Heart left ventricle (tissue), 16 donors: ENCODE data around the gene DOK5. TPM values are rescaled to one million over a fixed set of nuclear protein-coding genes. Genes with fewer than 3 reads are reported as not detected.

Source experiments
- ATAC-seq, 4 donors: fragments of 200-7000 bp; cut with Tn5 transposase; one replicate each; pipeline ENCODE4 v1.9.1; 2020 to 2022; ENCODE audit warnings: moderate library complexity in 4 of 4, mild to moderate bottlenecking in 3 of 4, moderate number of reproducible peaks in 1 of 4
- DNase-seq, 5 donors: peaks; one replicate each; pipeline ENCODE4 v3.0.0-alpha.2; 2020
- H3K27ac ChIP-seq, 12 donors: fragments of 200-600 bp; sonication (generic) in 4 of 12; one replicate each; pipeline versions ENCODE4 v1.5.0 to v1.8.0; 2016 to 2022; ENCODE audit warnings: mild to moderate bottlenecking in 2 of 12
- H3K27me3 ChIP-seq, 9 donors: fragments of 200-600 bp; sonication (generic) in 2 of 9; one replicate each; pipeline versions ENCODE4 v1.5.1 to v1.8.0; 2016 to 2022; ENCODE audit warnings: mild to moderate bottlenecking in 3 of 9
- H3K36me3 ChIP-seq, 9 donors: fragments of 200-600 bp; sonication (generic) in 2 of 9; one replicate each; pipeline versions ENCODE4 v1.5.0 to v1.8.0; 2018 to 2022; ENCODE audit warnings: mild to moderate bottlenecking in 2 of 9
- H3K4me1 ChIP-seq, 12 donors: fragments of 200-600 bp; sonication (generic) in 4 of 12; one replicate each; pipeline versions ENCODE4 v1.5.0 to v1.8.0; 2016 to 2022; ENCODE audit warnings: mild to moderate bottlenecking in 3 of 12
- H3K4me3 ChIP-seq, 12 donors: fragments of 200-600 bp; sonication (generic) in 4 of 12; one replicate each; pipeline versions ENCODE4 v1.5.0 to v1.8.0; 2017 to 2022; ENCODE audit warnings: mild to moderate bottlenecking in 9 of 12, moderate library complexity in 4 of 12
- H3K9me3 ChIP-seq, 12 donors: fragments of 200-600 bp; sonication (generic) in 4 of 12; one replicate each; pipeline versions ENCODE4 v1.5.0 to v1.8.0; 2016 to 2022; ENCODE audit warnings: mild to moderate bottlenecking in 1 of 12
- CTCF ChIP-seq, 12 donors: fragments of 200-600 bp; sonication (generic) in 4 of 12; IDR thresholded peaks; one replicate each; pipeline versions ENCODE4 v1.5.0 to v1.8.0; 2018 to 2022; ENCODE audit warnings: antibody characterized with exemption in 12 of 12, mild to moderate bottlenecking in 5 of 12
- POLR2A ChIP-seq, 2 donors: fragments of 450-650 bp; IDR thresholded peaks; one replicate each; pipeline ENCODE4 v1.6.1; 2017; ENCODE audit warnings: antibody characterized with exemption in 2 of 2, mild to moderate bottlenecking in 2 of 2, moderate library complexity in 2 of 2
- WGBS, 4 donors: extraction: QIAGEN DNeasy Blood & Tissue Kit in 2 of 4; methylation state at CpG; one replicate each; pipeline versions ENCODE4 v1.1.5 to v1.1.7; 2013 to 2018; 5-methylcytosine and 5-hydroxymethylcytosine counted together
- intact Hi-C, 10 donors: fragments of 100-400 bp; cut with DNase I; formaldehyde crosslinking; loops; one replicate each; pipeline versions ENCODE4 v1.11.1 to v1.14.2; 2022
- polyA plus RNA-seq, 2 donors: library from polyadenylated mRNA; stranded (reverse); fragments of 200-250 nt; gene quantifications; one replicate each; pipeline ENCODE4 v1.2.3, GENCODE V29; 2013
- total RNA-seq, 9 donors: library from RNA; depleted of rRNA in 2 of 9; stranded (reverse); fragments of >200 nt in 2 of 9; fragmentation: NEBNext Ultra II Directional in 3 of 9; extraction: Animal tissue kit (Norgen Biotek cat#: 25700) in 3 of 9; gene quantifications; one replicate each; pipeline versions ENCODE4 v1.1.0 to v1.2.4, GENCODE V29; 2016 to 2023
- donor health status: ischemic (EF 13 %, LVEDD 7.1; RV severe dilation, severe dysfunction).
- donor health status: healthy with polysubstance abuse.
- donor health status: DM: no; HTN: yes; CAD: no.
- donor health status: DM: no; HTN: no; CAD: no.
- donor health status: ischemic (EF 25% LVEDD 6.9; RV normal size, moderate dysfunction).
- donor health status: ischemic (EF 25% LVEDD 5.7; RV mildly dilated, moderate dysfunction).
- donor health status: healthy.
- donor health status: DM: yes; HTN: yes; CAD: no.
- donor health status: ischemic (EF 35%, LVEDD 5.7; RV mildly dilated, moderate dysfunction).
- donor health status: nonischemic (EF 11% LVEDD 7.7; RV severe dilation, severe dysfunction).
- donor health status: DM: yes; HTN: yes; CAD: no.
- donor health status: PGD.
- donor health status: ischemic (EF 29% LVEDD 5.4; RV normal size, mild dysfunction).
- donor health status: nonischemic (EF 23%, LVEDD 6.1; RV moderate dilation, normal function).

Gene DOK5
- total and polyA plus RNA-seq, 11 donors = 3.4 to 23.5 (median 6.4) TPM

DNA sequence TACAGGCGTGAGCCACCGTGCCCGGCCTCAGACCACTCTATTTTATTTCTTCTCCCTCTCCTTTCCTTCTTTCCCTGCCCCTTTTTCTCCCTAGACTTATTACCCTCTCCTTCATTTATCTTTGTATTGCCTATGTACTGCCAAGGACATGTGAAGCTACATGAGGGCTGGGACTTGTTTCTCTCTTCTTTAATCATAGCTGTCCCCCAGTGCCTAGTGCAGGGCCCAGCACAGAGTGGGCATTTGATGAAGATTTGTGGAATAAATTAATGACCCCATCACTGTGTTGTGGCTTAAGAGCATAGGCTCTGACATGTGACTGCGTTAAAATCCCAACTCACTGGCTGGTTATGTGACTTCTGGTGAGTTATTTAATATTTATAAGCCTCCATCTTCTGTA, 6.0 kb downstream of the DOK5 start:
- intact Hi-C loops = no loop called here
- 92 to 98% (median 95%) methylated on average over 4 of the region's 4 CpGs for WGBS, 4 donors

GRCh38 chr20:54485631-54486030, 10.2 kb downstream of the DOK5 start:
- no peaks in the 10 kb centered on the region for H3K9me3 ChIP-seq
- WGBS, 4 donors = 81 to 89% (median 87%) methylated on average over 8 of the region's 8 CpGs
- no peak overlapping the region for H3K27ac ChIP-seq
- no peak for TF ChIP-seq POLR2A (IDR thresholded peaks at IDR 0.05)
- no peak for TF ChIP-seq CTCF (IDR thresholded peaks at IDR 0.05)
- no peaks in the 10 kb centered on the region for H3K27me3 ChIP-seq
- ATAC-seq = no peak
- H3K4me1 ChIP-seq = peaks cover 0 to under 1% (median 0%) of the 10 kb centered on the region in 12 donors
- H3K36me3 ChIP-seq = no peaks in the 10 kb centered on the region
- H3K4me3 ChIP-seq = no peak overlapping the region
- no peak for DNase-seq
- intact Hi-C loops = no loop called here

More for the DNA sequence above, 6.0 kb downstream of the DOK5 start:
- peaks cover 0 to 16% (median 0%) of the 10 kb centered on the region in 9 donors for H3K27me3 ChIP-seq
- no peak overlapping the region for H3K4me3 ChIP-seq
- DNase-seq (no peak), ATAC-seq (no peak)
- no peaks in the 10 kb centered on the region for H3K36me3 ChIP-seq
- H3K4me1 ChIP-seq = peaks cover 0 to 20% (median 2%) of the 10 kb centered on the region in 12 donors
- H3K9me3 ChIP-seq = no peaks in the 10 kb centered on the region
- no peak overlapping the region for H3K27ac ChIP-seq
- TF ChIP-seq POLR2A (IDR thresholded peaks at IDR 0.05) (no peak), CTCF (IDR thresholded peaks at IDR 0.05) (no peak)

DNA sequence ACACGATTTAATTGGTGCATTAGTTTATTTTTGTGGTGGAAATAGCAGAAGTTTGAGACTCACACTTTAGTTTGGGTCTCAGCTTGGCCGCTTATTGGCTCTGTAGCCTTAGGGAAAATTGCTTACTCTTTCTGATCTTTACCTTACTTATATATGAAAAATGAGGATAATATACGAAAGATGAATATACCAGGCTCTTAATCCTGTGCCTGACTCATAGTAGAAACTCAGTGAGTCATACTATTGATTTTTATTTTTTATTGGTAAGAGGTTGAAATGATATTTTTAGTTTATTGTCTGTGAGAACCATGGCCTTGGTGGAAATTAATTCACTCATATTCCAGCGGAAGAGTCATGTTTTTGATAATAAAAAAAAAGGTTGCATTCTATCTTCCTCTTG, 11.2 kb downstream of the DOK5 start:
- H3K36me3 ChIP-seq = no peaks in the 10 kb centered on the region
- WGBS, 4 donors = 85 to 93% (median 87%) methylated on average over 4 of the region's 4 CpGs
- H3K4me3 ChIP-seq = no peak overlapping the region
- DNase-seq (no peak), ATAC-seq (no peak)
- H3K27me3 ChIP-seq = no peaks in the 10 kb centered on the region
- intact Hi-C loops = no loop called here
- no peak overlapping the region for H3K27ac ChIP-seq
- no peaks in the 10 kb centered on the region for H3K4me1 ChIP-seq
- H3K9me3 ChIP-seq = no peaks in the 10 kb centered on the region
- TF ChIP-seq POLR2A (IDR thresholded peaks at IDR 0.05) = no peak
- no peak for TF ChIP-seq CTCF (IDR thresholded peaks at IDR 0.05)

DNA sequence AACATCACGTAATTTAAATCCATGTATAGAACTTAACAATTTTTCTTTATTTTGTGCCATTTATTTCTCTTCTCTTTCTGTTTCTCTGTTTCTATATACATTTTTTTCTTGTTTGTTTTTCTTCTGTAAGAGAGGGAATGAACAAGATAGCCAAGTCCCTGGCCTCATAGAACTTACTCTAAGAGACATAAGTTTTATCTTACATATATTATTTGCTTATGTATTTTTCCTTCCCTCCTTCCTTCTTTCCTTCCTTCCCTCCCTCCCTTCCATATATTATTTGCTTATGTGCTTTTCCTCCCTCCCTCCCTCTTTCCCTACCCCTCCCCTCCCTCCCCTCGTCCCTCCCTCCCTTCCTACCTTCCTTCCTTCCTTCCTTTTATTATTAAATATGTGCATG, 13.0 kb downstream of the DOK5 start:
- H3K27me3 ChIP-seq = no peaks in the 10 kb centered on the region
- TF ChIP-seq POLR2A (IDR thresholded peaks at IDR 0.05) (no peak), CTCF (IDR thresholded peaks at IDR 0.05) (no peak)
- no peaks in the 10 kb centered on the region for H3K4me1 ChIP-seq
- intact Hi-C loops = no loop called here
- no peak overlapping the region for H3K27ac ChIP-seq
- H3K4me3 ChIP-seq = no peak overlapping the region
- ATAC-seq = no peak
- WGBS, 4 donors = 64 to 92% (median 76%) methylated on average over 2 of the region's 2 CpGs
- no peak for DNase-seq
- no peaks in the 10 kb centered on the region for H3K9me3 ChIP-seq
- no peaks in the 10 kb centered on the region for H3K36me3 ChIP-seq
